LNCaP clone FGC (cell line): Measurements from ENCODE around the gene IL17C.
A peak's percentile ranks its signal among the peaks of the same experiment; 100 is the strongest.

Source experiments
- DNase-seq: peaks from one replicate; pipeline ENCODE4 v3.0.0-alpha.2; 2011; ENCODE audit warnings: low read depth
- H3K4me3 ChIP-seq: 2 replicates; pipeline ENCODE4 v1.5.1; 2011; ENCODE audit warnings: mild to moderate bottlenecking, low read depth, low read length, control low read depth
- TF ChIP-seq, protein P1 (sequence below): IDR thresholded peaks from 2 replicates; pipeline ENCODE4 v1.5.1; 2012; ENCODE audit warnings: mild to moderate bottlenecking; ENCODE audit not compliant: control insufficient read depth, insufficient read depth; ENCODE audit errors: extremely low read depth

Gene IL17C

DNA sequence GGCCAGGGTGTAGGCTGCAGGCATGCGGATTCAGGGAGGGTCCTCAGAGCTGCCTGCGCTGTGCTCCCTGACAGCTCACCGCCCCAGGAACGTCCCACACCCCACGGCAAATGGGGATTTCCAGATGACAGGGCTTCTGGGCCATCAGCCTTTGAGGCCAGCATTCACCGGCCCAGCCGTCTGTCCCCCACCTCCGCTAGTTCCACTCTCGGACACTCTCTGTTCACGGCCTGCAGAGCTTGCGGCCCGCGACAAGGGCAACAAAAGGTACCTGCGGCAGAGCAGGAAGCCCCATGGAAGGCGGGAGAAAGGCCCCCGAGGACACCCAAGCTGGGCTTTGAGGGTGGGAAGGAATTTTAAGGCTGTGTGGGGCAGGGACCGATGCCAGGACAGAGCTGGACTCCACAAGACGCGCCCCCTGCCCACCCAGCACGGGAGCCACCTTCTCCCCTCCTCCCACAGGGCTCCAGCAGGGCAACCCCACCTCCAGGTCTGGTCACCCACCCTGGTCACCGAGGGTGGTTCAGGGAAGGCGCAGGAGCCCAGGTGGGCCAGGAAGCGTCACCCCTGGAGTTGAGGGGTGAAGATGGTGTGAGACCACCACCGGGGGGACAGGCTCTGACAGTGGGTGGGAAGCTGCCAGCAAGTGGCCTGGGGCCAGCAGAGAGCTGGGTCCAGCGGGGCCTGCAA lies 18.1 kb downstream of the IL17C start:
- TF ChIP-seq, protein P1, sequence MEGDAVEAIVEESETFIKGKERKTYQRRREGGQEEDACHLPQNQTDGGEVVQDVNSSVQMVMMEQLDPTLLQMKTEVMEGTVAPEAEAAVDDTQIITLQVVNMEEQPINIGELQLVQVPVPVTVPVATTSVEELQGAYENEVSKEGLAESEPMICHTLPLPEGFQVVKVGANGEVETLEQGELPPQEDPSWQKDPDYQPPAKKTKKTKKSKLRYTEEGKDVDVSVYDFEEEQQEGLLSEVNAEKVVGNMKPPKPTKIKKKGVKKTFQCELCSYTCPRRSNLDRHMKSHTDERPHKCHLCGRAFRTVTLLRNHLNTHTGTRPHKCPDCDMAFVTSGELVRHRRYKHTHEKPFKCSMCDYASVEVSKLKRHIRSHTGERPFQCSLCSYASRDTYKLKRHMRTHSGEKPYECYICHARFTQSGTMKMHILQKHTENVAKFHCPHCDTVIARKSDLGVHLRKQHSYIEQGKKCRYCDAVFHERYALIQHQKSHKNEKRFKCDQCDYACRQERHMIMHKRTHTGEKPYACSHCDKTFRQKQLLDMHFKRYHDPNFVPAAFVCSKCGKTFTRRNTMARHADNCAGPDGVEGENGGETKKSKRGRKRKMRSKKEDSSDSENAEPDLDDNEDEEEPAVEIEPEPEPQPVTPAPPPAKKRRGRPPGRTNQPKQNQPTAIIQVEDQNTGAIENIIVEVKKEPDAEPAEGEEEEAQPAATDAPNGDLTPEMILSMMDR = no peak
- no peak for DNase-seq
- H3K4me3 ChIP-seq = no peak overlapping the region

DNA sequence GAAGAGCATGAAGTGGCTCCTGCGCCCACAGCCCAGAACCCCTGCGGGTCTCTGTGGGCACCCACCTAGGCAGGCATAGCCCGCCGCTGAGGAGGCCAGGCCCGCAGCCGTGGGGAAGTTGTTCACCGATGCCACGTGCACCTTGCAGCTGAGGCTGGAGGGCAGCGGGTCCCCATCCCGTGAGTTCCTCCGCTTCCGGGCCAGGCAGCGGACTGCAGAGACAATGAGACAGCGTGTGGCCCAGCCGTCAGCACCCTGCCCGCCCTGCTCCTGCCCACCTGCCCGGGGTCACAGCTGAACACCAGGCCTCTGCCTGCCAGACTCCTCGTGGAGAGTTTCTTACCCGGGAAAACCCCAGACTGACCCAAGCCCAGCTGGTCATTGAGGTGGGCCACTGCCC lies 19.0 kb downstream of the IL17C start:
- TF ChIP-seq, protein P1 = no peak
- H3K4me3 ChIP-seq = no peak overlapping the region
- no peak for DNase-seq

DNA sequence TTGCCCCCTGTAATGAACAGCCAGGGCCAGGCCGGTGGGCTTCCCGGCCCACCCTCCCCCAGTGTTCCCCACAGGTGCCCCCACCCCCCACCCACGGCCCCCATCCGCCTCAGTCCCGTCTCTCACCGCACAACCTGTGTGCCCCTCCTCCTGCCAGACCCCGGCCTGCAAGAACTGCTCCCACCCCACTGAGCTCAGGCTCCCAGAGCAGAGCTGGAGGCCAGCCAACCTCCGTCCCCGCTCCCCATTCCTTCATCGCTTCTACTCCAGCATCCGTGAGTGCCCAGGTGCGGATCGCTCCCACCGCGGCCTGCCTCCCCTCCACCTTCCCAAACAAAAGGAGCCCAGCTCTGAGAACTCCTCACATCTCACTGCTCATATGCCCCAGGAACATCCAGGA lies 20.3 kb downstream of the IL17C start:
- no peak for DNase-seq
- no peak overlapping the region for H3K4me3 ChIP-seq
- TF ChIP-seq, protein P1 = no peak

DNA sequence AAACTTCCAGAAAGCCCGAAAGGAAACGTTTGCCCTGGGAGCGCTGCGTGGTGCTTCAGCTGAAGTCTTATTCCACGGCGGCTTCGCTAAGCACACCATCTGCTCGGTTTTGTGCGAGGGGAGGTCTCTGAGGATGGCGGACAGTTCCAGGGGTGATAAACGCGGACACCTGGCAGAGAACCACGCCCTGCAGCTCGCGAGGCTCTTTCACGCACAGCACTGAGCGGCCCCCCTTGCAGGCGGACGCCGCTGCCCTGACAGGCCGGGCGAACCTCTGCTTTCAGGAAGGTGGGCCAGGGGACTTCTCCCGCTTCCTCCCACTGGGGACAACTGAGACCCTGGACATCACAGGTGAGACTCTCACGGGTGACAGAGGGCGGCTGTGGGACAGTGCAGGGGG lies 20.8 kb downstream of the IL17C start:
- DNase-seq = no peak
- TF ChIP-seq, protein P1 = no peak
- no peak overlapping the region for H3K4me3 ChIP-seq

DNA sequence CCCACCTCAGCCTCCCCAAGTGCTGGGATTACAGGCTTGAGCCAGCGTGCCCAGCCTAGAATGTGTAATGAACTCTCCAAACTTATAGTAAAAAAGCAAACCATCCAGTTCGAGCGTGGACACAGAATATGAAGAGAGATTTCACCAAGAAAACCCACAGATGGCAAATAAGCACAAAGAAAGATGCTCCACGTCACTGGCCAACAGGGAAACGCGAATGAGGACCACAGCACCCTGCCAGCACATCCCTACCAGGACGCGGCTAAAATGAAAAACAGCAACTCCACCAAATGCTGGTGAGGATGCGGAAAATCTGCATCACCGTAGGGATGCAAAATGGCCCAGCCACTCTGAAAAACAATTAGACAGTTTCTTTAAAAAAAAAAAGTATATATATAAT lies 23.1 kb downstream of the IL17C start:
- H3K4me3 ChIP-seq = no peak overlapping the region
- DNase-seq = no peak
- TF ChIP-seq, protein P1 = no peak

DNA sequence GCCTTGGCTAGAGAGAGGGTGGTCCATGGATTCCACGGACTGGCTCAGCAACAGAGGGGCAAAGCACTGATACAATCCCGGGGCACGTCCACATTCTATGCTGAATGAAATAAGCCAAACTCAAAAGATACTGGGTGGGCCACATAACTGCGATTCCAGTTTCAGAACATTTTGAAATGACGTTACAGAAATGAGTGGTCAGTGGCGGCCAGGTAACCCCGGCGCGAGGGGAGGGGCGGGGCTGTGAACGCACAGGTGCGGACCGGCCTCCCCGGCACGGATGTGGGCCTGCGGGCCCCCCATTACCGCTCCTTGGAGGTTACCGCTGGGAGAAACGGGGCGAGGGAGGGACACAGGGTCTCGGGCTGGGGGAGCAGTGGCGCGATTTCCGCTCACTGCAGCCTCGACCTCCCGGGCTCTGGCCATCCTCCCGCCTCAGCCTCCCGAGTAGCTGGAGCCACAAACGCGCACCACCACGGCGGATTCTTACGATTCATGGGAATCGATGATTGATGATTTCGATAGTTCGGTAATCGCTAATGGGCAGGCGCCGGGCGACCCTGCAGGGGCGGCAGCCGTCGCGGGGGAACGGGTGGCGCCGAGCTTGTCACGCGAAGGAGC lies 24.0 kb downstream of the IL17C start:
- TF ChIP-seq, protein P1 = no peak
- peak overlapping the region; percentile 83 for H3K4me3 ChIP-seq
- DNase-seq = no peak
